ENCODE measurements around the gene C17orf58.

- TF ChIP-seq YY1 (IDR thresholded peaks at IDR 0.05; ENCODE audit: low read depth, low read length) (no peak), USF2 (IDR thresholded peaks at IDR 0.05; ENCODE audit: low read length) (no peak)
Measured at GRCh38 chr17:67993998-67994361, 2.3 kb downstream of the C17orf58 start.

All from H1 (cell line).